GM23338 (cell line): ENCODE data around the gene SELPLG.

Experiments used
- ETS1 ChIP-seq: IDR thresholded peaks from 2 replicates; pipeline ENCODE4 v1.6.1; 2016; ENCODE audit warnings: antibody characterized with exemption
- EZH2 ChIP-seq: fragments of 200-600 bp; sonication (generic); IDR thresholded peaks from one replicate; pipeline ENCODE4 v1.8.0; 2017; ENCODE audit warnings: antibody characterized with exemption, mild to moderate bottlenecking, low read depth; ENCODE audit not compliant: unreplicated experiment
- EZH2phosphoT487 ChIP-seq: fragments of 200-600 bp; sonication (generic); IDR thresholded peaks from one replicate; pipeline ENCODE4 v1.8.1; 2018; ENCODE audit warnings: antibody characterized with exemption; ENCODE audit not compliant: unreplicated experiment
- JUNB ChIP-seq: IDR thresholded peaks from one replicate; pipeline ENCODE4 v1.6.1; 2016; ENCODE audit warnings: antibody characterized with exemption; ENCODE audit not compliant: unreplicated experiment
- NANOG ChIP-seq: IDR thresholded peaks from 2 replicates; pipeline ENCODE4 v1.6.1; 2016; ENCODE audit warnings: antibody characterized with exemption, borderline replicate concordance
- POLR2AphosphoS5 ChIP-seq: IDR thresholded peaks from 2 replicates; pipeline ENCODE4 v1.6.1; 2016; ENCODE audit warnings: antibody characterized with exemption, low read depth
- ZNF331 ChIP-seq: fragments of 250-450 bp; sonication (Bioruptor Pico); IDR thresholded peaks from 2 replicates; pipeline ENCODE4 v1.5.0; 2020; ENCODE audit warnings: low read depth, mild to moderate bottlenecking, moderate library complexity
- TF ChIP-seq, protein P1 (sequence below), 2 experiments: fragments of 200-600 bp in 1 of 2; sonication (generic) in 1 of 2; conservative IDR thresholded peaks; 2 replicates each; pipeline versions ENCODE4 v1.5.1 to v1.6.1; 2016 to 2017; ENCODE audit warnings: antibody characterized with exemption in 2 of 2, low read depth in 2 of 2, mild to moderate bottlenecking in 2 of 2, moderate library complexity in 1 of 2

DNA sequence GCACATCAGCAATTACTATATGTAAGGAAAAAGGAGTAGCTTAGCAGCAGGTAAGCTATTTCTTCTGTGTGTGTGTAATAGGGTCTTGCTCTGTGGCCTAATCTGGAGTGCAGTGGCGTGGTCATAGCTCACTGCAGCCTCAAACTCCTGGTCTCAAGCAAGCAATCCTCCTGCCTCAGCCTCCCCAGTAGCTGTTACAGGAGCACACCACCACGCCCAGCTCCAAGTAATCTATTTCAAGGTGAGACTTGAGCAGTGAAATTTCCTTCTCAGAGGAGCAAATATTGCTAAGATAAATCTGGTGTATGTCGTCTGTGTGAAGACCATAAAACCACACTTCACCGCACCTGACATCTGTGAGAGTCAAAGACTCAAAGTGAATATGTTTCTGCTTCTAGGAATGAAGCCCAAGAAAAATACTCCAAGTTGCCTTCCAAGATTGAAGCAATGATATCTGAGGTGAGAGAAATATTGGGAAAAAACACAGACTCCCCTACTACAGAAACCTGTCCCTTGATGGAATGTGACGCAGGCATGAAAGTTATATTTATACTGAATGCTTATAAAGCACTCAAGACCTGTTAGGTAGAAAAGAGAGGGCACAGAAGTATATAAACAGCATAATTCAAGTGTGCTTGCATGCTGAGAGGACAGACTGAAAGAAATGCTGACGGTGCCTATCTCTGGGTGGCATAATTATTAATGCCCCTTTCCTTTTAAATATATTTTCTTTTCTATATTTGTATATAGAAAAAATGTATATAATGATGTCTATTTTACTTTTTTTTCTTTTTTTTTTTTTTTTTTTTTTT, 2.5 kb upstream of the SELPLG start:
- TF ChIP-seq ETS1: no peak
- no peak for TF ChIP-seq POLR2AphosphoS5
- TF ChIP-seq, protein P1, sequence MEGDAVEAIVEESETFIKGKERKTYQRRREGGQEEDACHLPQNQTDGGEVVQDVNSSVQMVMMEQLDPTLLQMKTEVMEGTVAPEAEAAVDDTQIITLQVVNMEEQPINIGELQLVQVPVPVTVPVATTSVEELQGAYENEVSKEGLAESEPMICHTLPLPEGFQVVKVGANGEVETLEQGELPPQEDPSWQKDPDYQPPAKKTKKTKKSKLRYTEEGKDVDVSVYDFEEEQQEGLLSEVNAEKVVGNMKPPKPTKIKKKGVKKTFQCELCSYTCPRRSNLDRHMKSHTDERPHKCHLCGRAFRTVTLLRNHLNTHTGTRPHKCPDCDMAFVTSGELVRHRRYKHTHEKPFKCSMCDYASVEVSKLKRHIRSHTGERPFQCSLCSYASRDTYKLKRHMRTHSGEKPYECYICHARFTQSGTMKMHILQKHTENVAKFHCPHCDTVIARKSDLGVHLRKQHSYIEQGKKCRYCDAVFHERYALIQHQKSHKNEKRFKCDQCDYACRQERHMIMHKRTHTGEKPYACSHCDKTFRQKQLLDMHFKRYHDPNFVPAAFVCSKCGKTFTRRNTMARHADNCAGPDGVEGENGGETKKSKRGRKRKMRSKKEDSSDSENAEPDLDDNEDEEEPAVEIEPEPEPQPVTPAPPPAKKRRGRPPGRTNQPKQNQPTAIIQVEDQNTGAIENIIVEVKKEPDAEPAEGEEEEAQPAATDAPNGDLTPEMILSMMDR (conservative IDR thresholded peaks at IDR 0.05; ENCODE audit: low read depth in 2 of 2): no peak
- no peak for TF ChIP-seq EZH2
- no peak for TF ChIP-seq EZH2phosphoT487
- no peak for TF ChIP-seq JUNB
- TF ChIP-seq NANOG: no peak
- TF ChIP-seq ZNF331 (CRISPR knock-in tag): no peak
